HepG2 (cell line): ENCODE data around the gene TACC3. TPM values are rescaled to one million over a fixed set of nuclear protein-coding genes. Genes with fewer than 3 reads are reported as not detected.
A peak's percentile ranks its signal among the peaks of the same experiment; 100 is the strongest.

ENCODE experiments used
- AKAP8 ChIP-seq: sonication (generic); formaldehyde crosslinking; IDR thresholded peaks from 2 replicates; pipeline ENCODE4 v1.5.1; 2020; ENCODE audit warnings: mild to moderate bottlenecking, missing genetic modification reagents
- EED ChIP-seq: sonication (generic); formaldehyde crosslinking; IDR thresholded peaks from 2 replicates; pipeline ENCODE4 v1.5.0; 2020; ENCODE audit warnings: mild to moderate bottlenecking, missing genetic modification reagents
- HOXA3 ChIP-seq: sonication (generic); formaldehyde crosslinking; IDR thresholded peaks from 2 replicates; pipeline ENCODE4 v1.5.0; 2020; ENCODE audit warnings: missing genetic modification reagents
- MTA3 ChIP-seq: sonication (generic); formaldehyde crosslinking; IDR thresholded peaks from 2 replicates; pipeline ENCODE4 v1.4.0; 2020; ENCODE audit warnings: missing genetic modification reagents
- RXRA ChIP-seq: sonication (generic); formaldehyde crosslinking; IDR thresholded peaks from 2 replicates; pipeline ENCODE4 v1.5.1; 2020; ENCODE audit warnings: missing genetic modification reagents
- SP2 ChIP-seq: sonication (generic); formaldehyde crosslinking; IDR thresholded peaks from 2 replicates; pipeline ENCODE4 v1.5.1; 2020; ENCODE audit warnings: mild to moderate bottlenecking, missing genetic modification reagents
- TAF1 ChIP-seq: sonication (generic); formaldehyde crosslinking; IDR thresholded peaks from 2 replicates; pipeline ENCODE4 v1.4.0; 2020; ENCODE audit warnings: missing genetic modification reagents
- TBX3 ChIP-seq: fragments of 450-650 bp; IDR thresholded peaks from 2 replicates; pipeline ENCODE4 v1.6.1; 2017; ENCODE audit warnings: antibody characterized with exemption, mild to moderate bottlenecking, inconsistent platforms, borderline replicate concordance
- ZFX ChIP-seq: sonication (generic); formaldehyde crosslinking; IDR thresholded peaks from 2 replicates; pipeline ENCODE4 v1.4.0; 2020; ENCODE audit warnings: mild to moderate bottlenecking, low read depth, missing genetic modification reagents, moderate library complexity
- ZNF660 ChIP-seq: sonication (generic); formaldehyde crosslinking; IDR thresholded peaks from 2 replicates; pipeline ENCODE4 v1.5.1; 2020; ENCODE audit warnings: mild to moderate bottlenecking, low read depth, missing genetic modification reagents, borderline replicate concordance
- polyA plus RNA-seq, 8 experiments: library from polyadenylated mRNA; depleted of rRNA in 3 of 8; stranded (reverse) in 7 of 8; unstranded in 1 of 8; fragments of >200 nt; fragmentation: Illumina TruSeq in 4 of 8; extraction: Trizol in 4 of 8; gene quantifications; 2 replicates each; pipeline versions ENCODE4 v1.2.1 to v1.2.3, GENCODE V29; 2011 to 2016; ENCODE audit warnings: low read depth in 4 of 8, missing spikeins in 1 of 8, mixed read lengths in 1 of 8; ENCODE audit not compliant: insufficient read depth in 1 of 8
- total RNA-seq, 5 experiments: library from RNA; depleted of rRNA; stranded (reverse); fragments of >200 nt; fragmentation: Illumina TruSeq; extraction: Trizol; gene quantifications; 2 replicates each; pipeline ENCODE4 v1.2.3, GENCODE V29; 2016; ENCODE audit warnings: low read depth in 1 of 5
- TF ChIP-seq, protein P1 (sequence below): sonication (generic); formaldehyde crosslinking; IDR thresholded peaks from 2 replicates; pipeline ENCODE4 v1.4.0; 2020; ENCODE audit warnings: mild to moderate bottlenecking, missing genetic modification reagents
- TF ChIP-seq, protein P2 (sequence below): sonication (generic); formaldehyde crosslinking; IDR thresholded peaks from 2 replicates; pipeline ENCODE4 v1.4.0; 2020; ENCODE audit warnings: missing genetic modification reagents, borderline replicate concordance
- TF ChIP-seq, protein P3 (sequence below): sonication (generic); formaldehyde crosslinking; IDR thresholded peaks from 2 replicates; pipeline ENCODE4 v1.5.1; 2020; ENCODE audit warnings: missing genetic modification reagents, mild to moderate bottlenecking, borderline replicate concordance
- TF ChIP-seq, protein P4 (sequence below): sonication (generic); formaldehyde crosslinking; IDR thresholded peaks from 2 replicates; pipeline ENCODE4 v1.5.1; 2020; ENCODE audit warnings: mild to moderate bottlenecking, missing genetic modification reagents, moderate library complexity
- TF ChIP-seq, protein P5 (sequence below): sonication (generic); formaldehyde crosslinking; IDR thresholded peaks from 2 replicates; pipeline ENCODE4 v1.8.1; 2022; ENCODE audit warnings: mild to moderate bottlenecking, missing genetic modification reagents

TACC3 gene
- total and polyA plus RNA-seq, 2 of the 13 experiments (the other 11 are each of a cell fraction or from before 2014, with no cell fraction given) = 20.3 to 21.2 TPM

DNA sequence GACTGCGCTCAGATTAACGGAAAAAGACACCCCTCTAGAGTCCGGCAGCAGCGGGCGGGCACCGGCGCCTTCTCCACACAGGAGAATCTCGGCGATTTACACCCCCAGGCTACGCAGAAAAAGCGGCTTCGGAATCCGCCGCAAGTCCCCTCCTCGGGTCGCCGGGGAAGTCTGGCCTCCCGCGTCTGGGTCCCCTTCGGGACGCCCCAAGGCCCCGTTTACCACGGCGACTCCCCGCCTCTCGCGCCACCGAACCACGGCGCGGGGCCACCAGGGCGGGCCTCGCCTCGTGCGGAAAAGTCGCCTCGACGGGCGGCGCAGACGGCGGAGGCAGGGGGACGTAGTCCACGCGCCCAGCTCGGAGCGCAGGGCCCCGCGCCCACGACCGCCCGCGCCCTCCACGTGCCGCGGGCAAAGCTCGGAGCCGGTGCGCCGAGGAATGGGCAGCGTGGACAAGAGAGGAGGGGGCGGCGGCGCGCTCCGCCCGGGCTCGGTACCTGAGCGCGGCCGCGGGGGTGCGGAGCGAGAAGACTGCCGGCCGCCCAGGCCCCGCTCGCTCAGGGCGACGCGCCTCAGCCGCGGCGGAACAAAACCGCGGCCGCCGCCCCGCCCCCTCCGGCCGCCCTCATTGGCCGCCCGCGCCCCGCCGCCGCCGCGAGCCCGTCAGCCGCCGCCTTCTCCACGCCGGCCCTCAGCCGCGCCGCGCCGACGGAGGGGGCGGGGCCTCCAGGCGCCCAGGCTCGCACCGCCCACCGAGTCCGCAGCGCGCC is 37.4 kb upstream of the TACC3 start, which contains the start of gene FAM53A (continued):
- TF ChIP-seq, protein P1, sequence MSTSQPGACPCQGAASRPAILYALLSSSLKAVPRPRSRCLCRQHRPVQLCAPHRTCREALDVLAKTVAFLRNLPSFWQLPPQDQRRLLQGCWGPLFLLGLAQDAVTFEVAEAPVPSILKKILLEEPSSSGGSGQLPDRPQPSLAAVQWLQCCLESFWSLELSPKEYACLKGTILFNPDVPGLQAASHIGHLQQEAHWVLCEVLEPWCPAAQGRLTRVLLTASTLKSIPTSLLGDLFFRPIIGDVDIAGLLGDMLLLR (CRISPR knock-in tag) = no peak
- TF ChIP-seq ZNF660 (CRISPR knock-in tag) (no peak), TBX3 (no peak), AKAP8 (no peak), HOXA3 (peak; percentile 55), RXRA (CRISPR knock-in tag) (no peak), MTA3 (no peak), ZFX (peak; percentile 40; the same call in 1 of the 2 replicates), TAF1 (CRISPR knock-in tag) (no peak), EED (CRISPR knock-in tag) (no peak), SP2 (CRISPR knock-in tag) (no peak)
- TF ChIP-seq, protein P2, sequence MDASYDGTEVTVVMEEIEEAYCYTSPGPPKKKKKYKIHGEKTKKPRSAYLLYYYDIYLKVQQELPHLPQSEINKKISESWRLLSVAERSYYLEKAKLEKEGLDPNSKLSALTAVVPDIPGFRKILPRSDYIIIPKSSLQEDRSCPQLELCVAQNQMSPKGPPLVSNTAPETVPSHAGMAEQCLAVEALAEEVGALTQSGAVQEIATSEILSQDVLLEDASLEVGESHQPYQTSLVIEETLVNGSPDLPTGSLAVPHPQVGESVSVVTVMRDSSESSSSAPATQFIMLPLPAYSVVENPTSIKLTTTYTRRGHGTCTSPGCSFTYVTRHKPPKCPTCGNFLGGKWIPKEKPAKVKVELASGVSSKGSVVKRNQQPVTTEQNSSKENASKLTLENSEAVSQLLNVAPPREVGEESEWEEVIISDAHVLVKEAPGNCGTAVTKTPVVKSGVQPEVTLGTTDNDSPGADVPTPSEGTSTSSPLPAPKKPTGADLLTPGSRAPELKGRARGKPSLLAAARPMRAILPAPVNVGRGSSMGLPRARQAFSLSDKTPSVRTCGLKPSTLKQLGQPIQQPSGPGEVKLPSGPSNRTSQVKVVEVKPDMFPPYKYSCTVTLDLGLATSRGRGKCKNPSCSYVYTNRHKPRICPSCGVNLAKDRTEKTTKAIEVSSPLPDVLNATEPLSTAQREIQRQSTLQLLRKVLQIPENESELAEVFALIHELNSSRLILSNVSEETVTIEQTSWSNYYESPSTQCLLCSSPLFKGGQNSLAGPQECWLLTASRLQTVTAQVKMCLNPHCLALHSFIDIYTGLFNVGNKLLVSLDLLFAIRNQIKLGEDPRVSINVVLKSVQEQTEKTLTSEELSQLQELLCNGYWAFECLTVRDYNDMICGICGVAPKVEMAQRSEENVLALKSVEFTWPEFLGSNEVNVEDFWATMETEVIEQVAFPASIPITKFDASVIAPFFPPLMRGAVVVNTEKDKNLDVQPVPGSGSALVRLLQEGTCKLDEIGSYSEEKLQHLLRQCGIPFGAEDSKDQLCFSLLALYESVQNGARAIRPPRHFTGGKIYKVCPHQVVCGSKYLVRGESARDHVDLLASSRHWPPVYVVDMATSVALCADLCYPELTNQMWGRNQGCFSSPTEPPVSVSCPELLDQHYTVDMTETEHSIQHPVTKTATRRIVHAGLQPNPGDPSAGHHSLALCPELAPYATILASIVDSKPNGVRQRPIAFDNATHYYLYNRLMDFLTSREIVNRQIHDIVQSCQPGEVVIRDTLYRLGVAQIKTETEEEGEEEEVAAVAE (CRISPR knock-in tag) = no peak
- TF ChIP-seq, protein P3, sequence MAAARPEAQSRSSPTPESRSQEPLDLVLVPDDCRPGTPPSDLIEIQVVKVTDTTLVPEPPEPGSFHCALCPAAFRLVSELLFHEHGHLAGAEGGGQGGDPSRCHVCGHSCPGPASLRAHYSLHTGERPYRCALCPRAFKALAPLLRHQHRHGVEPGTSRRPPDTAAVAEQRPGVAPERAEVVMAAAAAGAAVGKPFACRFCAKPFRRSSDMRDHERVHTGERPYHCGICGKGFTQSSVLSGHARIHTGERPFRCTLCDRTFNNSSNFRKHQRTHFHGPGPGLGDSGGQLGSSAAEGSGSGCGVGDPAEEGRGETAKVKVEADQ (CRISPR knock-in tag) = no peak
- TF ChIP-seq, protein P4, sequence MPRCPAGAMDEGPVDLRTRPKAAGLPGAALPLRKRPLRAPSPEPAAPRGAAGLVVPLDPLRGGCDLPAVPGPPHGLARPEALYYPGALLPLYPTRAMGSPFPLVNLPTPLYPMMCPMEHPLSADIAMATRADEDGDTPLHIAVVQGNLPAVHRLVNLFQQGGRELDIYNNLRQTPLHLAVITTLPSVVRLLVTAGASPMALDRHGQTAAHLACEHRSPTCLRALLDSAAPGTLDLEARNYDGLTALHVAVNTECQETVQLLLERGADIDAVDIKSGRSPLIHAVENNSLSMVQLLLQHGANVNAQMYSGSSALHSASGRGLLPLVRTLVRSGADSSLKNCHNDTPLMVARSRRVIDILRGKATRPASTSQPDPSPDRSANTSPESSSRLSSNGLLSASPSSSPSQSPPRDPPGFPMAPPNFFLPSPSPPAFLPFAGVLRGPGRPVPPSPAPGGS (CRISPR knock-in tag) = peak; percentile 23; the same call in 1 of the 2 replicates
- TF ChIP-seq, protein P5, sequence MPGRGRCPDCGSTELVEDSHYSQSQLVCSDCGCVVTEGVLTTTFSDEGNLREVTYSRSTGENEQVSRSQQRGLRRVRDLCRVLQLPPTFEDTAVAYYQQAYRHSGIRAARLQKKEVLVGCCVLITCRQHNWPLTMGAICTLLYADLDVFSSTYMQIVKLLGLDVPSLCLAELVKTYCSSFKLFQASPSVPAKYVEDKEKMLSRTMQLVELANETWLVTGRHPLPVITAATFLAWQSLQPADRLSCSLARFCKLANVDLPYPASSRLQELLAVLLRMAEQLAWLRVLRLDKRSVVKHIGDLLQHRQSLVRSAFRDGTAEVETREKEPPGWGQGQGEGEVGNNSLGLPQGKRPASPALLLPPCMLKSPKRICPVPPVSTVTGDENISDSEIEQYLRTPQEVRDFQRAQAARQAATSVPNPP (CRISPR knock-in tag) = no peak
